PC-3 (cell line): ENCODE data around the gene GNG8.

Experiments used
- EZH2 ChIP-seq: fragments of 300-600 bp; sonication (generic); IDR thresholded peaks from one replicate; pipeline ENCODE4 v1.6.1; 2017; ENCODE audit warnings: antibody characterized with exemption, mild to moderate bottlenecking, low read length; ENCODE audit not compliant: unreplicated experiment
- TF ChIP-seq, protein P1 (sequence below): fragments of 300-600 bp; sonication (generic); conservative IDR thresholded peaks from 2 replicates; pipeline ENCODE4 v1.5.1; 2017; ENCODE audit warnings: antibody characterized with exemption, low read depth, mild to moderate bottlenecking, low read length

GRCh38 chr19:46586294-46586693, 49.7 kb downstream of the GNG8 start:
- TF ChIP-seq, protein P1, sequence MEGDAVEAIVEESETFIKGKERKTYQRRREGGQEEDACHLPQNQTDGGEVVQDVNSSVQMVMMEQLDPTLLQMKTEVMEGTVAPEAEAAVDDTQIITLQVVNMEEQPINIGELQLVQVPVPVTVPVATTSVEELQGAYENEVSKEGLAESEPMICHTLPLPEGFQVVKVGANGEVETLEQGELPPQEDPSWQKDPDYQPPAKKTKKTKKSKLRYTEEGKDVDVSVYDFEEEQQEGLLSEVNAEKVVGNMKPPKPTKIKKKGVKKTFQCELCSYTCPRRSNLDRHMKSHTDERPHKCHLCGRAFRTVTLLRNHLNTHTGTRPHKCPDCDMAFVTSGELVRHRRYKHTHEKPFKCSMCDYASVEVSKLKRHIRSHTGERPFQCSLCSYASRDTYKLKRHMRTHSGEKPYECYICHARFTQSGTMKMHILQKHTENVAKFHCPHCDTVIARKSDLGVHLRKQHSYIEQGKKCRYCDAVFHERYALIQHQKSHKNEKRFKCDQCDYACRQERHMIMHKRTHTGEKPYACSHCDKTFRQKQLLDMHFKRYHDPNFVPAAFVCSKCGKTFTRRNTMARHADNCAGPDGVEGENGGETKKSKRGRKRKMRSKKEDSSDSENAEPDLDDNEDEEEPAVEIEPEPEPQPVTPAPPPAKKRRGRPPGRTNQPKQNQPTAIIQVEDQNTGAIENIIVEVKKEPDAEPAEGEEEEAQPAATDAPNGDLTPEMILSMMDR = no peak
- TF ChIP-seq EZH2 = no peak
